Measurements from ENCODE around the gene TBX1. TPM values are rescaled to one million over a fixed set of nuclear protein-coding genes. Genes with fewer than 3 reads are reported as not detected.
A peak's percentile ranks its signal among the peaks of the same experiment; 100 is the strongest.

TBX1 gene
- total RNA-seq, 1 donor from 2014 or later = not detected

DNA sequence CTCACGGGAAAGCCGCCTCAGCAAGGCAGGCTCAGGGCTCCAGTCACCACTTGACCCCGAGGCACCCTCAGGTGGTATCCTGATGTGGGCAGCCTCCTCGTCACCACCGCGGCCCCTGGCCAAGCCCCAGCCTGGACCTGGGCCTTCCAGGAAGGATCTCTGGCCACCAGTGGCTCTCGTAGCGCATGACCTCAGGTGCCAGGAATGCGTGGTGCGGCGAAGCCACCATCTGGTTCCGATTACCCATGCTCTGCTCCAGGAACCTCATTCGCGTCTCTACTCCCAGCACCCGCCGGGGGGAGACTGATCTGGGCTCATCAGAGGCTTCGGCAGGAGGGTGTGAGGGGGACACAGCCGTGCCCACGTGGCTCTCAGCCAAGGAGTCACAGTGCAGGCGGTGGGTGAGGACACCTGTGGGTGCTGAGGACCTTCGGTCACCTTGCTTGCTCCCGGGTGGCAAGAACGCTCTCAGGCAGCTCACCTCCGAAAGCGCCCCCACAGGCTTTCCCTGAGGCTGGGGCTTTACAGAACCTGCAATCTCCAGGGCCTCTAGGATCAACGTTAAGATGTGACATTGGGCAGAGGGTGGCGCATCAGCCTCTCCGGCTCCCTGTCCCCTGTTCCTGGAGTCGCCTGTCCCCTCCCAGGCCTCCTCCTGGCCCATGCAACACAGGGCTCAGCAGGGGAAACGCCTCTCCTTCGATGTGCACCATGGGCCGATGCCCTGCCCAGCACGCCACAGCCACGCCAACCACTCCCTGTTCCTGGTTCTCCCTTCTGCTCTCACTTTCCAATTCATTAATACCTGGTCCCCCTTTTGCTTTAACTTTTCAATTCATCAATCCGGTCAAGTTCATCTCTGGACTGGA, 39.0 kb downstream of the TBX1 start:
- TF ChIP-seq, protein P1, sequence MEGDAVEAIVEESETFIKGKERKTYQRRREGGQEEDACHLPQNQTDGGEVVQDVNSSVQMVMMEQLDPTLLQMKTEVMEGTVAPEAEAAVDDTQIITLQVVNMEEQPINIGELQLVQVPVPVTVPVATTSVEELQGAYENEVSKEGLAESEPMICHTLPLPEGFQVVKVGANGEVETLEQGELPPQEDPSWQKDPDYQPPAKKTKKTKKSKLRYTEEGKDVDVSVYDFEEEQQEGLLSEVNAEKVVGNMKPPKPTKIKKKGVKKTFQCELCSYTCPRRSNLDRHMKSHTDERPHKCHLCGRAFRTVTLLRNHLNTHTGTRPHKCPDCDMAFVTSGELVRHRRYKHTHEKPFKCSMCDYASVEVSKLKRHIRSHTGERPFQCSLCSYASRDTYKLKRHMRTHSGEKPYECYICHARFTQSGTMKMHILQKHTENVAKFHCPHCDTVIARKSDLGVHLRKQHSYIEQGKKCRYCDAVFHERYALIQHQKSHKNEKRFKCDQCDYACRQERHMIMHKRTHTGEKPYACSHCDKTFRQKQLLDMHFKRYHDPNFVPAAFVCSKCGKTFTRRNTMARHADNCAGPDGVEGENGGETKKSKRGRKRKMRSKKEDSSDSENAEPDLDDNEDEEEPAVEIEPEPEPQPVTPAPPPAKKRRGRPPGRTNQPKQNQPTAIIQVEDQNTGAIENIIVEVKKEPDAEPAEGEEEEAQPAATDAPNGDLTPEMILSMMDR (conservative IDR thresholded peaks at IDR 0.05; ENCODE audit: low read depth, low read length) = no peak
- no peak for DNase-seq (ENCODE audit: low read depth)
- no peak overlapping the region for H3K4me3 ChIP-seq (ENCODE audit: low read depth, low read length)

DNA sequence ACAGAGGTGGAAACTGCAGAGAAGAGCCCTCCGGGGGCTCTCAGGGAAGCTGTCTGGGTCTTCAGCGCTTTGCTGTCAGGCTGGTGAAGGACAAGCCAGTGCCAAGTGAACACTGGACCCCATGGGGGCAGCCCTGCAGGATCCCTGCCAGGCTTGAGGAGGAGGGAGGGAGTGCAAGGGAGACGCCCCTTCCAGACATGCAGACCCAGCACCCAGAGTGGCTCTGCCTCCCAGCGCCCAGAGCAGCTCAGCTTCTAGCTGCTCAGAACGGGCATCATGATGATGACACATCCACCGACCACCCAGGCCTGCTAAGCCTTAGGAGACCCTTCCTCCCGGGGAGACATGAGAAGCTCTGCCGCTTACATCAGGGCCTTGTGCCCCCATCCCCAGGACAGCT, 39.7 kb downstream of the TBX1 start:
- TF ChIP-seq, protein P1 (conservative IDR thresholded peaks at IDR 0.05; ENCODE audit: low read depth, low read length) = no peak
- no peak for DNase-seq (ENCODE audit: low read depth)

GRCh38 chr22:19800761-19801244, 40.2 kb downstream of the TBX1 start:
- no peak overlapping the region for H3K4me3 ChIP-seq (ENCODE audit: low read depth, low read length)
- TF ChIP-seq, protein P1 (conservative IDR thresholded peaks at IDR 0.05; ENCODE audit: low read depth, low read length) = peak; percentile 35
- no peak for DNase-seq (ENCODE audit: low read depth)

More for the DNA sequence above, 39.7 kb downstream of the TBX1 start:
- no peak overlapping the region for H3K4me3 ChIP-seq (ENCODE audit: low read depth, low read length)

- no peak for DNase-seq (ENCODE audit: low read depth)
- TF ChIP-seq, protein P1 (conservative IDR thresholded peaks at IDR 0.05; ENCODE audit: low read depth, low read length) = no peak
- H3K4me3 ChIP-seq (ENCODE audit: low read depth, low read length) = no peak overlapping the region
Measured at GRCh38 chr22:19801340-19802000, 40.9 kb downstream of the TBX1 start.

GRCh38 chr22:19802001-19802893, 41.7 kb downstream of the TBX1 start:
- no peak for DNase-seq (ENCODE audit: low read depth)
- H3K4me3 ChIP-seq (ENCODE audit: low read depth, low read length) = no peak overlapping the region
- TF ChIP-seq, protein P1 (conservative IDR thresholded peaks at IDR 0.05; ENCODE audit: low read depth, low read length) = no peak

- no peak for DNase-seq (ENCODE audit: low read depth)
- TF ChIP-seq, protein P1 (conservative IDR thresholded peaks at IDR 0.05; ENCODE audit: low read depth, low read length) = no peak
- no peak overlapping the region for H3K4me3 ChIP-seq (ENCODE audit: low read depth, low read length)
Measured at GRCh38 chr22:19802894-19803735, 42.5 kb downstream of the TBX1 start.
